PC-3 (cell line): ENCODE measurements around the gene HOXD11.

Experiments
- CTCF ChIP-seq: fragments of 300-600 bp; sonication (generic); conservative IDR thresholded peaks from 2 replicates; pipeline ENCODE4 v1.5.1; 2017; ENCODE audit warnings: antibody characterized with exemption, low read depth, mild to moderate bottlenecking, low read length
- EZH2phosphoT487 ChIP-seq: fragments of 300-600 bp; sonication (generic); IDR thresholded peaks from 2 replicates; pipeline ENCODE4 v1.6.1; 2018; ENCODE audit warnings: mild to moderate bottlenecking, antibody characterized with exemption, low read length, borderline replicate concordance

- TF ChIP-seq CTCF = no peak
- TF ChIP-seq EZH2phosphoT487 = no peak
Measured at GRCh38 chr2:176101216-176101830, 5.8 kb upstream of the HOXD11 start.
